Gastroesophageal sphincter (tissue), 4 donors: Measurements from ENCODE around the gene NFIX. TPM values are rescaled to one million over a fixed set of nuclear protein-coding genes. Genes with fewer than 3 reads are reported as not detected.
"Not testable (repeated sequence)": the region's sequence is repeated elsewhere in the genome, so short reads cannot be mapped to it uniquely, and the experiment has no call there.

Experiments used
- ATAC-seq: fragments of 150-250 bp; one replicate; pipeline ENCODE4 v1.9.1; 2016; ENCODE audit warnings: mild to moderate bottlenecking, moderate library complexity
- H3K27ac ChIP-seq, 4 donors: fragments of 200-600 bp; sonication (generic) in 3 of 4; 1 replicate in 3 of 4; 2 replicates in 1 of 4; pipeline ENCODE4 v1.5.1; 2016 to 2019
- H3K27me3 ChIP-seq: fragments of 200-600 bp; sonication (generic); one replicate; pipeline ENCODE4 v1.5.1; 2019
- H3K36me3 ChIP-seq, 2 donors: fragments of 200-600 bp; sonication (generic); one replicate each; pipeline ENCODE4 v1.5.1; 2019; ENCODE audit warnings: control low read depth in 1 of 2
- H3K4me1 ChIP-seq, 3 donors: fragments of 200-600 bp; sonication (generic); 1 replicate in 2 of 3; 2 replicates in 1 of 3; pipeline ENCODE4 v1.5.1; 2016 to 2019; ENCODE audit warnings: control low read depth in 2 of 3
- H3K4me3 ChIP-seq, 2 donors: fragments of 200-600 bp; sonication (generic); one replicate each; pipeline ENCODE4 v1.5.1; 2019; ENCODE audit warnings: mild to moderate bottlenecking in 1 of 2, moderate library complexity in 1 of 2
- H3K9me3 ChIP-seq, 3 donors: fragments of 200-600 bp; sonication (generic); one replicate each; pipeline ENCODE4 v1.5.1; 2017 to 2019; ENCODE audit warnings: control low read depth in 2 of 3
- CTCF ChIP-seq, 4 experiments: fragments of 200-600 bp in 2 of 4; fragments of 450-650 bp in 2 of 4; sonication (generic) in 1 of 4; IDR thresholded peaks; one replicate each; pipeline ENCODE4 v1.5.1; 2017 to 2019; ENCODE audit warnings: antibody characterized with exemption in 4 of 4, mild to moderate bottlenecking in 2 of 4, moderate library complexity in 2 of 4
- EP300 ChIP-seq: sonication (generic); formaldehyde crosslinking; IDR thresholded peaks from one replicate; pipeline ENCODE4 v1.6.1; 2017; ENCODE audit warnings: antibody characterized with exemption, mild to moderate bottlenecking
- POLR2A ChIP-seq, 2 donors: fragments of 450-650 bp; IDR thresholded peaks; one replicate each; pipeline ENCODE4 v1.6.1; 2017; ENCODE audit warnings: antibody characterized with exemption in 2 of 2, mild to moderate bottlenecking in 2 of 2, moderate library complexity in 1 of 2
- POLR2AphosphoS5 ChIP-seq: sonication (generic); formaldehyde crosslinking; IDR thresholded peaks from one replicate; pipeline ENCODE4 v1.6.1; 2017; ENCODE audit warnings: antibody characterized with exemption
- WGBS, 2 donors: methylation state at CpG; one replicate each; pipeline ENCODE4 v1.1.5; 2018; ENCODE audit warnings: low coverage in 1 of 2; 5-methylcytosine and 5-hydroxymethylcytosine counted together
- total RNA-seq, 4 donors: library from RNA; depleted of rRNA; stranded (reverse); fragments of >200 nt; gene quantifications; one replicate each; pipeline ENCODE4 v1.1.0, GENCODE V29; 2016

The NFIX gene
- total RNA-seq, 4 donors from 2014 or later = 44.7 to 145 (median 72.4) TPM

GRCh38 chr19:12952488-12953137 is 42.7 kb upstream of the NFIX start:
- Histone ChIP-seq H3K36me3 (peaks cover 0 to 75% of the 10 kb centered on the region in 2 donors), H3K27me3 (no peaks in the 10 kb centered on the region), H3K27ac (peak overlapping the region in 3 of 4 donors; percentile 44 to 71 (median 68)), H3K9me3 (no peaks in the 10 kb centered on the region), H3K4me1 (peaks cover 0 to 67% (median 24%) of the 10 kb centered on the region in 3 donors), H3K4me3 (no peak overlapping the region)
- ATAC-seq = no peak
- 6 to 29% methylated on average over 5 to 7 of the region's 12 CpGs for WGBS, 2 donors
- TF ChIP-seq EP300 (no peak), CTCF (IDR thresholded peaks at IDR 0.05) (no peak), POLR2AphosphoS5 (peak; percentile 57), POLR2A (IDR thresholded peaks at IDR 0.05) (no peak)

GRCh38 chr19:12953138-12953798 is 42.0 kb upstream of the NFIX start:
- Histone ChIP-seq H3K4me1 (peaks cover 0 to 63% (median 21%) of the 10 kb centered on the region in 3 donors), H3K27ac (peak overlapping the region in 3 of 4 donors; percentile 34 to 71 (median 68)), H3K36me3 (peaks cover 0 to 69% of the 10 kb centered on the region in 2 donors), H3K4me3 (no peak overlapping the region), H3K27me3 (no peaks in the 10 kb centered on the region), H3K9me3 (no peaks in the 10 kb centered on the region)
- no peak for ATAC-seq
- 29% methylated on average over 2 to 10 of the region's 11 CpGs for WGBS, 2 donors
- TF ChIP-seq POLR2A (IDR thresholded peaks at IDR 0.05) = no peak
- no peak for TF ChIP-seq POLR2AphosphoS5
- no peak for TF ChIP-seq CTCF (IDR thresholded peaks at IDR 0.05)
- no peak for TF ChIP-seq EP300

GRCh38 chr19:12953799-12954611 is 41.3 kb upstream of the NFIX start:
- 17 to 64% methylated on average over 3 to 6 of the region's 12 CpGs for WGBS, 2 donors
- Histone ChIP-seq H3K9me3 (no peaks in the 10 kb centered on the region), H3K4me3 (no peak overlapping the region), H3K27me3 (no peaks in the 10 kb centered on the region), H3K36me3 (peaks cover 0 to 62% of the 10 kb centered on the region in 2 donors), H3K27ac (peak overlapping the region in 3 of 4 donors; percentile 34 to 71 (median 68)), H3K4me1 (peaks cover 0 to 57% (median 21%) of the 10 kb centered on the region in 3 donors)
- no peak for TF ChIP-seq POLR2AphosphoS5
- TF ChIP-seq CTCF (IDR thresholded peaks at IDR 0.05) = no peak
- no peak for TF ChIP-seq POLR2A (IDR thresholded peaks at IDR 0.05)
- no peak for TF ChIP-seq EP300
- ATAC-seq = no peak

GRCh38 chr19:12954612-12954962 is 40.7 kb upstream of the NFIX start:
- Histone ChIP-seq H3K27me3 (no peaks in the 10 kb centered on the region), H3K4me3 (no peak overlapping the region), H3K36me3 (peaks cover 0 to 56% of the 10 kb centered on the region in 2 donors), H3K9me3 (no peaks in the 10 kb centered on the region), H3K27ac (peak overlapping the region in 3 of 4 donors; percentile 26 to 71 (median 68)), H3K4me1 (peaks cover 0 to 57% (median 21%) of the 10 kb centered on the region in 3 donors)
- WGBS, 2 donors = 50% methylated on average over 1 of the region's 1 CpG; no CpG with 5 or more reads in 1 of the 2 donors
- ATAC-seq = no peak
- TF ChIP-seq POLR2A (IDR thresholded peaks at IDR 0.05) (no peak), EP300 (no peak), POLR2AphosphoS5 (no peak), CTCF (IDR thresholded peaks at IDR 0.05) (no peak)

GRCh38 chr19:12955575-12955974 is 39.7 kb upstream of the NFIX start:
- Histone ChIP-seq H3K4me1 (peaks cover 0 to 57% (median 21%) of the 10 kb centered on the region in 3 donors), H3K27ac (peak overlapping the region in 3 of 4 donors; percentile 86 to 94 (median 91)), H3K36me3 (peaks cover 0 to 46% of the 10 kb centered on the region in 2 donors), H3K4me3 (peak overlapping the region in 1 of 2 donors; percentile 93)
- not testable (repeated sequence) for H3K9me3 ChIP-seq, ATAC-seq, H3K27me3 ChIP-seq
- WGBS, 2 donors = 61% methylated on average over 3 of the region's 9 CpGs; no CpG with 5 or more reads in 1 of the 2 donors
